Measurements from ENCODE around the gene HSPB7.

Gene HSPB7

GRCh38 chr1:16014509-16015482, 3.0 kb downstream of the HSPB7 start:
- no peak overlapping the region for H2AFZ ChIP-seq (ENCODE audit: low read depth, low read length)
- no peaks in the 10 kb centered on the region; the same call in 1 of the 2 replicates for H3K27me3 ChIP-seq (ENCODE audit: low read depth, low read length)
- H3K9ac ChIP-seq (ENCODE audit: low read length): no peak overlapping the region
- peak overlapping the region; percentile 29 for H3K4me2 ChIP-seq (ENCODE audit: low read length)
- H3K36me3 ChIP-seq (replicated peaks; ENCODE audit: low read depth, low read length): no peaks in the 10 kb centered on the region
- no peaks in the 10 kb centered on the region for H3K9me3 ChIP-seq (ENCODE audit: insufficient read depth, low read length)
- no peak overlapping the region for H3K4me3 ChIP-seq (ENCODE audit: low read length)
- H4K20me1 ChIP-seq (ENCODE audit: insufficient read depth, low read length): no peaks in the 10 kb centered on the region
- no peak for TF ChIP-seq CTCF (IDR thresholded peaks at IDR 0.05; ENCODE audit: low read depth, low read length)
- peaks cover 12% of the 10 kb centered on the region for H3K4me1 ChIP-seq (ENCODE audit: low read length)
- H3K27ac ChIP-seq (ENCODE audit: low read length): no peak overlapping the region
- no peaks in the 10 kb centered on the region for H3K79me2 ChIP-seq (ENCODE audit: low read length)

- H3K4me3 ChIP-seq (ENCODE audit: low read length): no peak overlapping the region
- H3K9me3 ChIP-seq (ENCODE audit: insufficient read depth, low read length): no peaks in the 10 kb centered on the region
- H3K27me3 ChIP-seq (ENCODE audit: low read depth, low read length): no peaks in the 10 kb centered on the region; the same call in 1 of the 2 replicates
- no peak overlapping the region for H3K27ac ChIP-seq (ENCODE audit: low read length)
- no peak overlapping the region for H2AFZ ChIP-seq (ENCODE audit: low read depth, low read length)
- H3K36me3 ChIP-seq (replicated peaks; ENCODE audit: low read depth, low read length): no peaks in the 10 kb centered on the region
- no peaks in the 10 kb centered on the region for H4K20me1 ChIP-seq (ENCODE audit: insufficient read depth, low read length)
- no peak overlapping the region for H3K4me2 ChIP-seq (ENCODE audit: low read length)
- TF ChIP-seq CTCF (IDR thresholded peaks at IDR 0.05; ENCODE audit: low read depth, low read length): no peak
- TF ChIP-seq EZH2phosphoT487 (IDR thresholded peaks at IDR 0.05; ENCODE audit: low read depth): no peak
- H3K4me1 ChIP-seq (ENCODE audit: low read length): peaks cover 12% of the 10 kb centered on the region
- no peaks in the 10 kb centered on the region for H3K79me2 ChIP-seq (ENCODE audit: low read length)
- no peak overlapping the region for H3K9ac ChIP-seq (ENCODE audit: low read length)
These were observed 4.0 kb downstream of the HSPB7 start for GRCh38 chr1:16013908-16014258.

GRCh38 chr1:16013220-16013907, 4.5 kb downstream of the HSPB7 start:
- Histone ChIP-seq H3K27me3 (ENCODE audit: low read depth, low read length) (no peaks in the 10 kb centered on the region; the same call in 1 of the 2 replicates), H3K79me2 (ENCODE audit: low read length) (no peaks in the 10 kb centered on the region), H3K36me3 (replicated peaks; ENCODE audit: low read depth, low read length) (no peaks in the 10 kb centered on the region), H3K9ac (ENCODE audit: low read length) (no peak overlapping the region), H3K9me3 (ENCODE audit: insufficient read depth, low read length) (no peaks in the 10 kb centered on the region), H3K4me1 (ENCODE audit: low read length) (peaks cover 12% of the 10 kb centered on the region), H3K4me2 (ENCODE audit: low read length) (no peak overlapping the region), H4K20me1 (ENCODE audit: insufficient read depth, low read length) (no peaks in the 10 kb centered on the region), H2AFZ (ENCODE audit: low read depth, low read length) (no peak overlapping the region), H3K27ac (ENCODE audit: low read length) (no peak overlapping the region), H3K4me3 (ENCODE audit: low read length) (no peak overlapping the region)
- no peak for TF ChIP-seq EZH2phosphoT487 (IDR thresholded peaks at IDR 0.05; ENCODE audit: low read depth)
- no peak for TF ChIP-seq CTCF (IDR thresholded peaks at IDR 0.05; ENCODE audit: low read depth, low read length)

- Histone ChIP-seq H3K4me2 (ENCODE audit: low read length) (no peak overlapping the region), H3K27ac (ENCODE audit: low read length) (no peak overlapping the region), H3K4me1 (ENCODE audit: low read length) (peaks cover 12% of the 10 kb centered on the region), H4K20me1 (ENCODE audit: insufficient read depth, low read length) (no peaks in the 10 kb centered on the region), H3K79me2 (ENCODE audit: low read length) (no peaks in the 10 kb centered on the region), H3K27me3 (ENCODE audit: low read depth, low read length) (no peaks in the 10 kb centered on the region; the same call in 1 of the 2 replicates), H3K9ac (ENCODE audit: low read length) (no peak overlapping the region), H3K9me3 (ENCODE audit: insufficient read depth, low read length) (no peaks in the 10 kb centered on the region), H3K4me3 (ENCODE audit: low read length) (no peak overlapping the region), H3K36me3 (replicated peaks; ENCODE audit: low read depth, low read length) (no peaks in the 10 kb centered on the region), H2AFZ (ENCODE audit: low read depth, low read length) (no peak overlapping the region)
- TF ChIP-seq EZH2phosphoT487 (IDR thresholded peaks at IDR 0.05; ENCODE audit: low read depth) (no peak), CTCF (IDR thresholded peaks at IDR 0.05; ENCODE audit: low read depth, low read length) (no peak)
These were observed 5.1 kb downstream of the HSPB7 start for GRCh38 chr1:16012590-16013219.

Data from OCI-LY3 (cell line).